Osteocyte (in vitro differentiated cells): ENCODE measurements around the gene HPS1. TPM values are rescaled to one million over a fixed set of nuclear protein-coding genes. Genes with fewer than 3 reads are reported as not detected.

Experiments used
- DNase-seq: peaks from one replicate; pipeline ENCODE4 v3.0.0; 2021; ENCODE audit warnings: mixed read lengths; ENCODE audit not compliant: unreplicated experiment; ENCODE audit errors: extremely low spot score
- H3K27ac Mint-ChIP-seq: one replicate; pipeline ENCODE4 v1.8.0; 2021; ENCODE audit warnings: mild to moderate bottlenecking, mixed read lengths; ENCODE audit not compliant: unreplicated experiment
- H3K27me3 Mint-ChIP-seq: one replicate; pipeline ENCODE4 v1.8.0; 2021; ENCODE audit warnings: mixed read lengths; ENCODE audit not compliant: unreplicated experiment
- H3K36me3 Mint-ChIP-seq: one replicate; pipeline ENCODE4 v1.8.0; 2021; ENCODE audit warnings: mixed read lengths; ENCODE audit not compliant: unreplicated experiment
- H3K4me1 Mint-ChIP-seq: one replicate; pipeline ENCODE4 v1.8.0; 2021; ENCODE audit warnings: mixed read lengths; ENCODE audit not compliant: unreplicated experiment
- H3K4me3 Mint-ChIP-seq: one replicate; pipeline ENCODE4 v1.8.0; 2021; ENCODE audit warnings: mild to moderate bottlenecking, moderate library complexity, mixed read lengths; ENCODE audit not compliant: unreplicated experiment
- H3K9me3 Mint-ChIP-seq: one replicate; pipeline ENCODE4 v1.8.0; 2021; ENCODE audit warnings: mixed read lengths; ENCODE audit not compliant: unreplicated experiment
- CTCF ChIP-seq: fragments of 200-600 bp; sonication (generic); IDR thresholded peaks from 2 replicates; pipeline ENCODE4 v1.5.0; 2021; ENCODE audit warnings: antibody characterized with exemption, mild to moderate bottlenecking, moderate library complexity
- total RNA-seq: library from RNA; stranded (reverse); gene quantifications from 2 replicates; pipeline ENCODE4 v1.2.1, GENCODE V29; 2021

Gene HPS1
- total RNA-seq, 1 donor from 2014 or later: 67.1 TPM

DNA sequence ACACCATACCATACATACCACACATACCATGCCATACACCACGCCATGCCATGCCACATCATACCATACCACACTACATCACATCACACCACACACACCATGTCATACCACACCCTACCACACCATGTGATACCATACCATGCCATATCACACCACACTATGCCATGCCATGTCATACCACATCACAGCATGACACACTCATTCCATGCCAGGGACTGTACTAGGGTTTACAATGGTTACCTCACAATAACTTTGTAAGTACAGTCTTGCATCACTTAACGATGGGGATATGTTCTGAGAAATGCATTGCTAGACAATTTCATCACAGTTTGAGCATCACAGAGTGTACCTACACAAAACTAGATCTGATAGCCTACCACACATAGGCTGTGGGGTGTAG lies 46.3 kb downstream of the HPS1 start:
- no peak for DNase-seq
- H3K4me3 Mint-ChIP-seq: no peak overlapping the region
- H3K36me3 Mint-ChIP-seq: no peaks in the 10 kb centered on the region
- no peak for TF ChIP-seq CTCF
- peaks cover 15% of the 10 kb centered on the region for H3K4me1 Mint-ChIP-seq
- H3K27ac Mint-ChIP-seq: no peak overlapping the region
- no peaks in the 10 kb centered on the region for H3K9me3 Mint-ChIP-seq
- H3K27me3 Mint-ChIP-seq: no peaks in the 10 kb centered on the region

GRCh38 chr10:98399784-98400183 lies 47.0 kb downstream of the HPS1 start:
- no peaks in the 10 kb centered on the region for H3K9me3 Mint-ChIP-seq
- peaks cover 12% of the 10 kb centered on the region for H3K4me1 Mint-ChIP-seq
- no peak for TF ChIP-seq CTCF
- H3K36me3 Mint-ChIP-seq: no peaks in the 10 kb centered on the region
- no peak for DNase-seq
- no peak overlapping the region for H3K4me3 Mint-ChIP-seq
- H3K27me3 Mint-ChIP-seq: no peaks in the 10 kb centered on the region
- H3K27ac Mint-ChIP-seq: no peak overlapping the region

DNA sequence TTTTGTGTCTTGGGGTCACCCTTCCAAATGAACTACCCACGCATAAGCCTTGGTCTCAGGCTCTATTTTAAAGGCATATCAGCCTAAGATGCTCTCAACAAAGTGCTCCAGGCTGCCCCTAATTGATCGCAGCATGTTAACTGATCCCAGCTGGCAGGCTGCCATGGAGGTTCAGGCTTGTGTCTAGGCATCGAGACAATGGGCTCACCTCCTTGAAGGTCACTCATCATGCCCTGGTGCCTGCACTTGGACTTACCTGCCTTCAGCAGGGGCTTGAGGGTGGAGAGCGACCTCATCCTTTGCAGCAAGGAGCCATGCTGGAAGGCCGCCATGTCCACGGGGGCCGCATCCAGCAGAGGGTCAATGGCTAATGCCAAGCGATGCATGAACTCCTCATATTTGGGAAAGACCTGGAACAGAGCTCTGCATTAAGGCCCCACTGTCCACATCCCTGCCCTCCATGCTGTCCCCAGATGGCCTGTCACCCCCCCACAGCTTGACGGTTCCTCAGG lies 49.6 kb downstream of the HPS1 start:
- H3K9me3 Mint-ChIP-seq: no peaks in the 10 kb centered on the region
- H3K36me3 Mint-ChIP-seq: no peaks in the 10 kb centered on the region
- no peak overlapping the region for H3K4me3 Mint-ChIP-seq
- H3K27ac Mint-ChIP-seq: no peak overlapping the region
- DNase-seq: no peak
- no peak for TF ChIP-seq CTCF
- peaks cover 4% of the 10 kb centered on the region for H3K4me1 Mint-ChIP-seq
- H3K27me3 Mint-ChIP-seq: no peaks in the 10 kb centered on the region

- peaks cover 4% of the 10 kb centered on the region for H3K4me1 Mint-ChIP-seq
Measured at GRCh38 chr10:98396096-98397063, 50.4 kb downstream of the HPS1 start.

More at GRCh38 chr10:98396096-98397063, 50.4 kb downstream of the HPS1 start:
- no peak for DNase-seq
- H3K4me3 Mint-ChIP-seq: no peak overlapping the region
- no peak for TF ChIP-seq CTCF
- H3K36me3 Mint-ChIP-seq: no peaks in the 10 kb centered on the region
- H3K27me3 Mint-ChIP-seq: no peaks in the 10 kb centered on the region
- H3K27ac Mint-ChIP-seq: no peak overlapping the region
- H3K9me3 Mint-ChIP-seq: no peaks in the 10 kb centered on the region
